Nucleus accumbens (tissue), 56 donors: ENCODE data around the gene MTHFR.

Source experiments
- DNase-seq, 56 donors: peaks; one replicate each; lab custom pipeline; 2025; lab: John Stamatoyannopoulos, UW

The MTHFR gene

GRCh38 chr1:11805422-11806306, at the start of gene MTHFR, which contains the start of gene CLCN6:
MTHFR (minus strand) TSS chr1:11805964; CDS start chr1:11803116, 2,848 bp downstream.
CLCN6 (plus strand) TSS chr1:11806191; CDS start chr1:11806263, 72 bp downstream.
- DNase-seq = peak; percentile 67 to 99 (median 98)

GRCh38 chr1:11855430-11855829, 49.7 kb upstream of the MTHFR start:
- DNase-seq = no peak

- DNase-seq = no peak
Measured at GRCh38 chr1:11854519-11854918, 48.8 kb upstream of the MTHFR start.

GRCh38 chr1:11851180-11851579, 45.4 kb upstream of the MTHFR start:
- DNase-seq = peak in 1 of 56 donors; percentile 19

- DNase-seq = peak in 15 of 56 donors; percentile 1 to 62 (median 19)
Measured at GRCh38 chr1:11850156-11850555, 44.4 kb upstream of the MTHFR start.

GRCh38 chr1:11848373-11848700, 42.6 kb upstream of the MTHFR start:
- DNase-seq = no peak

GRCh38 chr1:11847667-11848372, 42.1 kb upstream of the MTHFR start, which contains the start of gene NPPA:
NPPA (minus strand) TSS chr1:11847783; CDS start chr1:11847684, 99 bp downstream.
- no peak for DNase-seq

GRCh38 chr1:11845641-11846335, 40.0 kb upstream of the MTHFR start:
- no peak for DNase-seq

GRCh38 chr1:11842154-11843041, 36.6 kb upstream of the MTHFR start:
- DNase-seq = no peak

- no peak for DNase-seq
Measured at GRCh38 chr1:11841245-11842153, 35.7 kb upstream of the MTHFR start.

GRCh38 chr1:11839727-11840705, 34.3 kb upstream of the MTHFR start:
- no peak for DNase-seq

- DNase-seq = peak in 48 of 56 donors; percentile 13 to 85 (median 47)
Measured at GRCh38 chr1:11838349-11839272, 32.8 kb upstream of the MTHFR start.

GRCh38 chr1:11837767-11838348, 32.1 kb upstream of the MTHFR start:
- no peak for DNase-seq

- DNase-seq = no peak
Measured at GRCh38 chr1:11836955-11837766, 31.4 kb upstream of the MTHFR start.
